GM10266 (cell line): Measurements from ENCODE around the gene KRTAP20-2.

Experiments
- DNase-seq: peaks from one replicate; pipeline ENCODE4 v3.0.0; 2012; ENCODE audit errors: extremely low spot score
- TF ChIP-seq, protein P1 (sequence below): IDR thresholded peaks from 2 replicates; pipeline ENCODE4 v1.5.1; 2012; ENCODE audit warnings: mild to moderate bottlenecking, low read depth; ENCODE audit not compliant: control insufficient read depth, insufficient read depth; ENCODE audit errors: missing control alignments

Gene KRTAP20-2

DNA sequence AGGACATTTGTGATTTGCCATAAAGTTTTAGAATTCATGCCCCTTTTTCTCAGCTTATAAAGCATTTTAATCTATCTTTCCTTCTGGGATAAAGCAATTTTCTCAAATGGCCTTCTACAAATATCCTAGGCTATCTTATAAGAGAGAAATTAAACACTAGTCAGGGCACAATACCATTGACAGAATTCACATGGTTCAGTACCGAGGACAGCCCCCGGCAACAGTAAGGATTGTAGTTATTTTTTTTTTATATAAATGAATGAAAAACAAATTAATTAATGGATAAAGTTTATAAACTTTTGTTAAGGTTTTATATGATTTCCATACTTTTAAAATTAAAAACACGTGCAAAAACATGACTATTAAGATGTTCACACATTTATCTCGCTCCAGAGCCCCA is 6.9 kb upstream of the KRTAP20-2 start:
- no peak for DNase-seq
- TF ChIP-seq, protein P1, sequence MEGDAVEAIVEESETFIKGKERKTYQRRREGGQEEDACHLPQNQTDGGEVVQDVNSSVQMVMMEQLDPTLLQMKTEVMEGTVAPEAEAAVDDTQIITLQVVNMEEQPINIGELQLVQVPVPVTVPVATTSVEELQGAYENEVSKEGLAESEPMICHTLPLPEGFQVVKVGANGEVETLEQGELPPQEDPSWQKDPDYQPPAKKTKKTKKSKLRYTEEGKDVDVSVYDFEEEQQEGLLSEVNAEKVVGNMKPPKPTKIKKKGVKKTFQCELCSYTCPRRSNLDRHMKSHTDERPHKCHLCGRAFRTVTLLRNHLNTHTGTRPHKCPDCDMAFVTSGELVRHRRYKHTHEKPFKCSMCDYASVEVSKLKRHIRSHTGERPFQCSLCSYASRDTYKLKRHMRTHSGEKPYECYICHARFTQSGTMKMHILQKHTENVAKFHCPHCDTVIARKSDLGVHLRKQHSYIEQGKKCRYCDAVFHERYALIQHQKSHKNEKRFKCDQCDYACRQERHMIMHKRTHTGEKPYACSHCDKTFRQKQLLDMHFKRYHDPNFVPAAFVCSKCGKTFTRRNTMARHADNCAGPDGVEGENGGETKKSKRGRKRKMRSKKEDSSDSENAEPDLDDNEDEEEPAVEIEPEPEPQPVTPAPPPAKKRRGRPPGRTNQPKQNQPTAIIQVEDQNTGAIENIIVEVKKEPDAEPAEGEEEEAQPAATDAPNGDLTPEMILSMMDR = no peak

DNA sequence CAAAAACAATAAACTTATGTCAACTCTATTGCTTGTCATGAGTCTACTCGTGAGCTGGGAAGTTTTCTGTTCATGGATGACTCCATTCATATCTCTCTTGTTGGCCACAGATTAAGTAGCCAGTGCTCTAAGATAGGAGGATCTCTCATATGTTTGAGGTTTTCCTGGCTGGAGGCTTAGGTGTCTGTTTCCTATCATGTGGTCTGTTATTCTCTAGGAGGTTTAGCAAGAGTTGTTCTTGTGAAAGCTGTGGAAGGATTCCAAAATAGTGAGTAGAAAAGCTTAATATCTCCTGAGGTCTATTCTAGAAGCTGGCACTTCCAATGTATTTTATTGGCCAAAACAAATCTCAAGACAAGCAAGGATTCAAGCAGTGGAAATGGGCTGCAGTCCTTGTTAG is 5.8 kb upstream of the KRTAP20-2 start:
- no peak for DNase-seq
- TF ChIP-seq, protein P1 = no peak

DNA sequence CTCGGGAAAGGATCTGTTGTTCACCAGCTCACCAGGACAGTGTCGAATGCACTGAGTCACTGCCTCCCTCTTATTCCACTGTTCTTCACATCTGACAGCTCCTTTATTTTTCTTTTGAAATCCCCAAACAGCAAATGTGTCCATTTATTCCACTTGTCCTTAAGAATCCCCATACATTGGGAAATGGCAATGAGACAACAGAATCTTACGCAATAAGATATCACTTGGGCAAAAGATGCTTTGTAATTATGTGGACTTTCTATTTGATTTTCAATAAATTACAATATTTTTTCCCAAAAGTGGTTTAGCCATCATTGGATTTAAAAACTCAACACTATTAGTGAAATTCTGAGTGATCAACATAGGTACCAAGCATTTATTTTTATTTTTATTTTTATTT is 3.7 kb downstream of the KRTAP20-2 start:
- no peak for DNase-seq
- TF ChIP-seq, protein P1 = no peak

DNA sequence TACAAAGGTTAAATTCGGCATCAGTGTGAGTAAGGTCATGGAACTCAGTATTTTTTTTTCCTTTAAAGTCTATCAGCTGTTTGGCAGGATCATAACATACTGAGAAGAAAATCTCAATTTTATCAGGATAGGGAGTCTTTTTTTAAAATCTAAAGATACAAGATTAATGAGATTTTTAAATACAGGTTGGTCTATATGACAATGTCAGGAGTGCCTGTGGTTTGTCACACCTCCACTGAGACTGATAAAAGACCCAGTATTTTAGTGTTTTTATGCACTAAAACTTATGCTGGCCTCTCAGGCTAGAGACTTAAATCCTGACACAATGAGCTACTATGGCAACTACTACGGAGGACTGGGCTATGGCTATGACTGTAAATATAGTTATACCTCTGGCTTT is 7.6 kb downstream of the KRTAP20-2 start, which contains the start of gene KRTAP20-3:
TSS of gene KRTAP20-3 (plus strand) at position 301 of the 400 bp plus-strand sequence.
- TF ChIP-seq, protein P1 = no peak
- no peak for DNase-seq

DNA sequence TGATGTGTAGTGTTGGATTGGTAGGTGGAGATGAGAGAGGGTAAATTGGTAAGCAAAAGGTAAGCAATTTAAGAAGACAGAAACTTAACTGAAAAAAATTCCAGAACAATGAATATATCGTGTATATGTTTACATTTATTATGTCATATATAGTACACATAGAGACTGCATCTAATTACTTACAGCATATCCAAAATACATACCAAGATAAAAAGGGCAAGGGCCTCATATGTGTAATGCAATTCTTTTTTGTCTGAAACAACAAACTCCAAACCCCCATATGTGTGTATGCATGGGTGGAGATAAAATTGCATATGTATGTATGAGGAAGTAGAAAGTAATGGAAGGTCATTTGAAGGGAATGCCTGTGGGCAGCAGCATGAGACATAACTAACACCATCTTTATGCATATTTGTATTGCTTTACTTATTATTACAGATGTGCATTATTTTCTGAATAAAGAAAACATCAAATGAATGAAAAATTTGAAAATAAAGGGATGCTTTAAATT is 12.0 kb downstream of the KRTAP20-2 start:
- no peak for DNase-seq
- TF ChIP-seq, protein P1 = no peak

DNA sequence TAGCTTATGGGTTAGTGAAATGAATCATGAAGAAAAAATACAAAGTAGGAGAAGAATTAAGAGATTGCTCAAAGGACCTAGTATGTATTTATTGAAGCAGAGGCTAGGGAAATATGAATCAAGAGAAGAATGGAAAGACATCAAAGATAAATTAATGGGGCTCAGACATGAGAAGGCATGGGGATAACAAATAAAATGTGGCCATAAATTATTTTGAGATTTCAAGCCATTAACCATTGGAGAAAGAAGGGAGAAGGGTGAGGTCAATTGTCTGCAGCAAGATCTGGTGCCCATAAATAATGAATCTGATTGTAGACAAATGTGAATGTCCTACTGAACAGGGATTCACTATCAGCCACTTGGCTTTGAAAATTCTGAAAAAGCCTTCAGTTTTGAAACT is 17.9 kb downstream of the KRTAP20-2 start:
- TF ChIP-seq, protein P1 = no peak
- DNase-seq = no peak

DNA sequence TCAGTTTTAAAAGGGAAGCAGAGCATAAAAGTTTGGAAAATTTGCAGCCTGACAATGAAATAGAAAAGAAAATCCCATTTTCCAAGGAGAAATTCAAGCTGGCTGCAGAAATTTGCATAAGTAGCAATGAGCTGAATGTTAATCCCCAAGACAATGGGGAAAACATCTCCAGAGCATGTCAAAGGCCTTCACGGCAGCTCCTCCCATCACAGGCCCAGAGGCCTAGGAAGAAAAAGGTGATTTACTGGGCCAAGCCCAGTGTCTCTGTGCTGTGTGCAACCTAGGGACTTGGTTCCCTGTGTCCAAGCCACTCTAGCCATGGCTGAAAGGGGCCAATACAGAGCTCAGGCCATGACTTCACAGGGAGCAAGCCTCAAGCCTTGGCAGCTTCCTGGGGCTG is 33.8 kb downstream of the KRTAP20-2 start:
- no peak for DNase-seq

More for the DNA sequence above, 33.8 kb downstream of the KRTAP20-2 start:
- TF ChIP-seq, protein P1 = no peak
